ENCODE results near the gene ORMDL3.
"Not testable (repeated sequence)": the region's sequence is repeated elsewhere in the genome, so short reads cannot be mapped to it uniquely, and the experiment has no call there.

The ORMDL3 gene

GRCh38 chr17:39924691-39925055 is 2.7 kb downstream of the ORMDL3 start:
- no peak for DNase-seq (ENCODE audit: low read depth, low spot score)

- DNase-seq (ENCODE audit: low read depth, low spot score) = no peak
These were observed 3.3 kb downstream of the ORMDL3 start for GRCh38 chr17:39923836-39924690.

GRCh38 chr17:39923230-39923629 is 4.2 kb downstream of the ORMDL3 start:
- DNase-seq (ENCODE audit: low read depth, low spot score) = no peak

GRCh38 chr17:39922006-39922405 is 5.4 kb downstream of the ORMDL3 start:
- DNase-seq (ENCODE audit: low read depth, low spot score) = no peak

- DNase-seq (ENCODE audit: low read depth, low spot score) = no peak
These were observed 6.1 kb downstream of the ORMDL3 start for GRCh38 chr17:39921323-39921722.

GRCh38 chr17:39920218-39921210 is 6.9 kb downstream of the ORMDL3 start:
- no peak for DNase-seq (ENCODE audit: low read depth, low spot score)

GRCh38 chr17:39919087-39919683 is 8.2 kb downstream of the ORMDL3 start:
- no peak for DNase-seq (ENCODE audit: low read depth, low spot score)

- no peak for DNase-seq (ENCODE audit: low read depth, low spot score)
These were observed 10.5 kb downstream of the ORMDL3 start for GRCh38 chr17:39916918-39917317.

- no peak for DNase-seq (ENCODE audit: low read depth, low spot score)
These were observed 11.8 kb downstream of the ORMDL3 start for GRCh38 chr17:39915559-39915958.

- DNase-seq (ENCODE audit: low read depth, low spot score) = no peak
These were observed 13.4 kb downstream of the ORMDL3 start for GRCh38 chr17:39913989-39914388.

GRCh38 chr17:39908789-39909352 is 18.5 kb downstream of the ORMDL3 start:
- no peak for DNase-seq (ENCODE audit: low read depth, low spot score)

- no peak for DNase-seq (ENCODE audit: low read depth, low spot score)
These were observed 22.5 kb downstream of the ORMDL3 start for GRCh38 chr17:39904990-39905288.

GRCh38 chr17:39903158-39903884 is 24.1 kb downstream of the ORMDL3 start:
- no peak for DNase-seq (ENCODE audit: low read depth, low spot score)

GRCh38 chr17:39902027-39902426 is 25.4 kb downstream of the ORMDL3 start:
- not testable (repeated sequence) for DNase-seq (ENCODE audit: low read depth, low spot score)

GRCh38 chr17:39899215-39899614 is 28.2 kb downstream of the ORMDL3 start:
- no peak for DNase-seq (ENCODE audit: low read depth, low spot score)

- no peak for DNase-seq (ENCODE audit: low read depth, low spot score)
These were observed 29.3 kb downstream of the ORMDL3 start for GRCh38 chr17:39898088-39898487.

- DNase-seq (ENCODE audit: low read depth, low spot score) = no peak
These were observed 32.6 kb downstream of the ORMDL3 start for GRCh38 chr17:39894681-39895376.

GRCh38 chr17:39889200-39889599 is 38.2 kb downstream of the ORMDL3 start:
- no peak for DNase-seq (ENCODE audit: low read depth, low spot score)

GRCh38 chr17:39887078-39887477 is 40.3 kb downstream of the ORMDL3 start:
- no peak for DNase-seq (ENCODE audit: low read depth, low spot score)

- not testable (repeated sequence) for DNase-seq (ENCODE audit: low read depth, low spot score)
These were observed 41.3 kb downstream of the ORMDL3 start for GRCh38 chr17:39886102-39886501.

GRCh38 chr17:39872751-39873150 is 54.6 kb downstream of the ORMDL3 start:
- DNase-seq (ENCODE audit: low read depth, low spot score) = no peak
